ENCODE measurements around the gene TCF7L1. TPM values are rescaled to one million over a fixed set of nuclear protein-coding genes. Genes with fewer than 3 reads are reported as not detected.

The TCF7L1 gene
- total and polyA plus RNA-seq, 9 donors = 5.1 to 53.1 (median 41.3) TPM

DNA sequence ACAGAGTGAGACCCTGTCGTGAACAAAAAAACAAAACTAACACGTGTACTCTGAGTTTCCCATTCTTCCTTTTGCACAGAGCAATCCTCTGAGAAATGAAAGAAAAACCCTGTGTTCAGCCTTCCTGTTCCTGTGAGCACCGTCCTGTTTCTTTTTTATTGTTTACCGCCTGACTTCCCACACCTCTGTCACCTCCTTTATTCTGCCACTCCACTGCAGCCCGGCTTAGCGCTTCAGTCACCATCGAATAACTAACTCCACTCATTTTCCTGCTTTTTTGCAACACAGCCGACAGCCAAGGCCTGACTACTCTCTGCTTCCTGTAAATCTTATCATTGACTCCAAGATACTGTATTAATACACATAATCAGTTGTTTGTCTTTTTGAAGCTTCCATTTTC lies 153.7 kb downstream of the TCF7L1 start:
- no peak for DNase-seq
- H3K36me3 ChIP-seq (ENCODE audit: control insufficient read depth, insufficient read depth, low read length) = peaks cover 31% of the 10 kb centered on the region
- 53% methylated on average over 7 of the region's 8 CpGs for WGBS (ENCODE audit: insufficient coverage)

DNA sequence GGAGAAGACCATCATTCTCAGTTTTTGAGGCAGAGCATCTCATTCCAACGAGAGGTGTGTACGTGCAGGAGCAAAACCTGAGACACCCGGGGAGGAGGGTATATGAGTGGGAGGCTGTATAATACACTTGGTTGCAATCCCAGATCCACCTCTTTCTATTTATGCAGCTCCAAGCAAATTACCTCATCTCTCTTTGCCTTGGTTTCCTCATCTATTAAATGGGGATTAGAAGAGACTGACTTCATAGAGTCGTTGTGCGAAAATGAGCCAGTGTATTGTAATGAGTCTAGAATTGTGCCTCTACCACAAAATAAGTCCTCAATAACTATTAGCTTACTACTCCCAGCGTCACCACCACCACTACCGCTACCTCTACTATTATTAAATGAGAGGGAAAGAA lies 154.5 kb downstream of the TCF7L1 start:
- H3K36me3 ChIP-seq (ENCODE audit: control insufficient read depth, insufficient read depth, low read length) = peaks cover 33% of the 10 kb centered on the region
- H3K4me1 ChIP-seq (ENCODE audit: control insufficient read depth, insufficient read depth, low read length) = peaks cover 6% of the 10 kb centered on the region
- H3K27me3 ChIP-seq (ENCODE audit: control insufficient read depth, insufficient read depth, low read length) = no peaks in the 10 kb centered on the region
- H3K4me3 ChIP-seq (ENCODE audit: low read length) = no peak overlapping the region
- no peaks in the 10 kb centered on the region for H3K9me3 ChIP-seq (replicated peaks; ENCODE audit: control insufficient read depth, low read depth, low read length)
- no CpG with 5 or more reads among the region's 7 CpGs for WGBS (ENCODE audit: insufficient coverage)
- DNase-seq = no peak
- H3K27ac ChIP-seq (ENCODE audit: low read length) = no peak overlapping the region

More for the DNA sequence above, 153.7 kb downstream of the TCF7L1 start:
- no peaks in the 10 kb centered on the region for H3K27me3 ChIP-seq (ENCODE audit: control insufficient read depth, insufficient read depth, low read length)
- no peak overlapping the region for H3K4me3 ChIP-seq (ENCODE audit: low read length)
- peaks cover 12% of the 10 kb centered on the region for H3K4me1 ChIP-seq (ENCODE audit: control insufficient read depth, insufficient read depth, low read length)
- H3K9me3 ChIP-seq (replicated peaks; ENCODE audit: control insufficient read depth, low read depth, low read length) = no peaks in the 10 kb centered on the region
- H3K27ac ChIP-seq (ENCODE audit: low read length) = no peak overlapping the region

DNA sequence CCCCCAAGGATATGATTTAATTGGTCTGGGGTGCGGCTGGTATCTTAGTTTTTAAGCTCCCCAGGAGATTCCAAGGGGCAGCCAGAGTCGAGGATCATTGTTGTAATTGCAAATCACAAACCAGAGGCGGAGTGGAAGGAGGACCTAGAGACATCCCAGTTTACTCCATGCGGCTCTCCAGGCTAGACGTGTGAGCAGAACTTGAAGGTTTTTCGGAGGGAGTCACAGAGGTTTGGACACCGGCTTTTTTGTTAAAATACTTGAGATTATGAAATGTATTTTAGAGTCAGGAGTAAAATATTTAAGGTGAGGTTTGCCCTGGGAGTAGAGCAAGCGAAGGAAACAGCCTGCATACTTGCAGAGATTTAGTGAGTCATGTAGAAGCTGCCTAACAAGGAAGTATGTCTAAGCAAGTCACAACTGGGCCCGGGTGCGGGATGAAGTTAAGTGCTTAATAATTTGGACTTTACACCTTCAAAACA lies 155.1 kb downstream of the TCF7L1 start:
- no peak for DNase-seq
- Histone ChIP-seq H3K9me3 (replicated peaks; ENCODE audit: control insufficient read depth, low read depth, low read length) (no peaks in the 10 kb centered on the region), H3K27ac (ENCODE audit: low read length) (no peak overlapping the region), H3K36me3 (ENCODE audit: control insufficient read depth, insufficient read depth, low read length) (peaks cover 34% of the 10 kb centered on the region), H3K4me1 (ENCODE audit: control insufficient read depth, insufficient read depth, low read length) (peaks cover 6% of the 10 kb centered on the region), H3K4me3 (ENCODE audit: low read length) (no peak overlapping the region), H3K27me3 (ENCODE audit: control insufficient read depth, insufficient read depth, low read length) (no peaks in the 10 kb centered on the region)
- 60% methylated on average over 8 of the region's 10 CpGs for WGBS (ENCODE audit: insufficient coverage)

DNA sequence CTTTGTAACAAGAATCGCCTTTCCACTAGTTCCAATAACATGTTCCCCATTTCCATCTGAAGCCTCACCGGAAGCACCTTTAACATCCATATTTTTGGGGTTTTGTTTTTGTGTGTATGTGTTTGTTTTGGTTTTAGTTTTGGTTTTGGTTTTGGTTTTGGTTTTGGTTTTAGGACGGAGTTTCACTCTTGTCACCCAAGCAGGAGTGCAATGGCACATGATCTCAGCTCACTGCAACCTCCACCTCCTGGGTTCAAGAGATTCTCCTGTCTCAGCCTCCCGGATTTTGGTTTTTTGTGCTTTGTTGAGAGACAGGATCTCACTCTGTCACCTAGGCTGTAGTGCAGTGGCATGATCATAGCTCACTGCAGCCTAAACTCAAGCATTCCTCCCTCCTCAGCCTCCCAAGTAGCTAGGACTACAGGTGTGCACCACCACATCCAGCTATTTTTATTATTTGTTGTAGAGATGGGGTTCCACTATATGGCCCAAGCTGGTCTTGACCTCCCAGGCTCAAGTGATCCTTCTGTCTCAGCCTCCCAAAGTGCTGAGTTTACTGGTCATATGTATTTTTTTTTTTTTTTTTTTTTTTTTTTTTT lies 158.3 kb downstream of the TCF7L1 start:
- peaks cover 27% of the 10 kb centered on the region for H3K36me3 ChIP-seq (ENCODE audit: control insufficient read depth, insufficient read depth, low read length)
- peaks cover 4% of the 10 kb centered on the region for H3K4me1 ChIP-seq (ENCODE audit: control insufficient read depth, insufficient read depth, low read length)
- H3K27ac ChIP-seq (ENCODE audit: low read length) = no peak overlapping the region
- no peaks in the 10 kb centered on the region for H3K27me3 ChIP-seq (ENCODE audit: control insufficient read depth, insufficient read depth, low read length)
- H3K4me3 ChIP-seq (ENCODE audit: low read length) = no peak overlapping the region
- DNase-seq = no peak
- no peaks in the 10 kb centered on the region for H3K9me3 ChIP-seq (replicated peaks; ENCODE audit: control insufficient read depth, low read depth, low read length)
- WGBS (ENCODE audit: insufficient coverage) = no CpG with 5 or more reads among the region's 4 CpGs

DNA sequence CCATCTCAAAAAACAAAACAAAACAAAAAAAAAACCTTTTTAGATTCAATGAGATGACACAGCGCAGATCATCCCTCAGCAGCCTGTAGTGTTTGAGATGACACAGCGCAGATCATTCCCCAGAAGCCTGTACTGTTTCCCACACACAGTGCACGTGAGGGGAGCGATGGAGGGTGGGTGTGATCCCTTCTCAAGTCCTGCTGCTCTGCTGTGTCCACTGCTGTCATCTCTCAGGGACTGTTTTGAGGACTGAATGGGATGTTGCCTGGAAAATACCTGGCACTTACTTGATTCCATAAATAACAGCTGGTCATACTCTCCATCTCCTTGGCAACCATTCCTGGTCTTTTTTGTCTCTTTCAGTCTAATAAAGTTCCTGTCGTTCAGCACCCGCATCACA lies 168.9 kb downstream of the TCF7L1 start:
- H3K4me3 ChIP-seq (ENCODE audit: low read length) = no peak overlapping the region
- DNase-seq = peak; percentile 55
- H3K36me3 ChIP-seq (ENCODE audit: control insufficient read depth, insufficient read depth, low read length) = peaks cover 50% of the 10 kb centered on the region
- H3K4me1 ChIP-seq (ENCODE audit: control insufficient read depth, insufficient read depth, low read length) = peaks cover 5% of the 10 kb centered on the region
- no peak overlapping the region for H3K27ac ChIP-seq (ENCODE audit: low read length)
- no peaks in the 10 kb centered on the region for H3K27me3 ChIP-seq (ENCODE audit: control insufficient read depth, insufficient read depth, low read length)
- no peaks in the 10 kb centered on the region for H3K9me3 ChIP-seq (replicated peaks; ENCODE audit: control insufficient read depth, low read depth, low read length)
- 38% methylated on average over 2 of the region's 6 CpGs for WGBS (ENCODE audit: insufficient coverage)

DNA sequence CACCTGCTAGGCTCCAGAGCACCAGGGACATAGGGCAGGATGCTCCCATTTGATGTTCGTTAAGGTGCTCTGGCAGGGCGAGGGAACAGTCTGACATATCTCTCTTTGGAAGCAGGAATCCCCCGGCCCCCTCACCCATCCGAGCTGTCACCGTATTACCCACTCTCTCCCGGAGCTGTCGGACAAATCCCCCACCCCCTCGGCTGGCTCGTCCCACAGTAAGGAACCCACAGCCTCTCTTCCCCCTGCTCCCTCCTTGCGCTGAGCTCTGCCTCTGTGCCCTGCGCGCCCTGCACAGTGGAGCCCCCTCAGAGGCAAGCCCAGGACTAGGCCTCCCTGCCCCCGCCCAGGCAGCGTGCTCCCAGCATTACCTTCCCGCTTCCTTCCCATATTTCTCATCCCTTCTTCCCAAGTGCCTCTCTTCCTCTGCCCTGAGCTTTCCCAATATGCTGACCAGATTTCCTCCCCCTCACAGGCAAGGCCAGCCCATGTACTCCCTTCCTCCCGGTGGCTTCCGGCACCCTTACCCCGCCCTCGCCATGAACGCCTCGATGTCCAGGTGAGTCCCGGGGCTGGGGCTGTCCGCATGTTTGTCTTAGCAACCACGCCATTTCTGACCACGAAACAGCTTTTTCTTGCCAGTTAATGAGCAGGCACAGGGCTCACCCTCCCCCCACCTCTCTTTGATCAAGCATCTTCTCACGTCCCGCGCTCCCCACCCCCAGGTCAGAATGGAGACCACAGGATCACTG lies 170.8 kb downstream of the TCF7L1 start:
- Histone ChIP-seq H3K4me1 (ENCODE audit: control insufficient read depth, insufficient read depth, low read length) (peaks cover 9% of the 10 kb centered on the region), H3K27me3 (ENCODE audit: control insufficient read depth, insufficient read depth, low read length) (no peaks in the 10 kb centered on the region), H3K4me3 (ENCODE audit: low read length) (no peak overlapping the region), H3K9me3 (replicated peaks; ENCODE audit: control insufficient read depth, low read depth, low read length) (no peaks in the 10 kb centered on the region), H3K27ac (ENCODE audit: low read length) (no peak overlapping the region), H3K36me3 (ENCODE audit: control insufficient read depth, insufficient read depth, low read length) (peaks cover 61% of the 10 kb centered on the region)
- 85% methylated on average over 28 of the region's 28 CpGs for WGBS (ENCODE audit: insufficient coverage)
- no peak for DNase-seq

DNA sequence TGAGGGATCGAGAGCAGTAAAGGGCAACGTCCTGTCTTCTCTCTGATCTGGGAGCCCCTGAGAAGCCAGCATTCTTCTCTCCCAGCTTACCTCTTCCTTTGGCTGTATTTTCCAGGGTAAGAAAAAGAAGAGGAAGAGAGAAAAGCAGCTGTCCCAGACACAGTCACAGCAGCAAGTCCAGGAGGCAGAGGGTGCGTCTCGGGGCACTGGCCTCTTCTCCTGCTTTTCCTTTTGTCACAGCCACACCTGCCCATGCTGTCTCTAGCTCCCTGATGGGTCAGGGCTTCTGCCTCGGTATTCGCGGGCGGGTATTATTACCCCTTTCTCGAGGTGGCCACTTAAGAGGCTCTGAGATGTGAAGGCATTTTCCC lies 174.3 kb downstream of the TCF7L1 start:
- Histone ChIP-seq H3K27me3 (ENCODE audit: control insufficient read depth, insufficient read depth, low read length) (no peaks in the 10 kb centered on the region), H3K36me3 (ENCODE audit: control insufficient read depth, insufficient read depth, low read length) (peaks cover 60% of the 10 kb centered on the region), H3K4me1 (ENCODE audit: control insufficient read depth, insufficient read depth, low read length) (peaks cover 21% of the 10 kb centered on the region), H3K9me3 (replicated peaks; ENCODE audit: control insufficient read depth, low read depth, low read length) (no peaks in the 10 kb centered on the region), H3K4me3 (ENCODE audit: low read length) (no peak overlapping the region), H3K27ac (ENCODE audit: low read length) (peak overlapping the region; percentile 15)
- no peak for DNase-seq
- WGBS (ENCODE audit: insufficient coverage) = no CpG with 5 or more reads among the region's 9 CpGs

DNA sequence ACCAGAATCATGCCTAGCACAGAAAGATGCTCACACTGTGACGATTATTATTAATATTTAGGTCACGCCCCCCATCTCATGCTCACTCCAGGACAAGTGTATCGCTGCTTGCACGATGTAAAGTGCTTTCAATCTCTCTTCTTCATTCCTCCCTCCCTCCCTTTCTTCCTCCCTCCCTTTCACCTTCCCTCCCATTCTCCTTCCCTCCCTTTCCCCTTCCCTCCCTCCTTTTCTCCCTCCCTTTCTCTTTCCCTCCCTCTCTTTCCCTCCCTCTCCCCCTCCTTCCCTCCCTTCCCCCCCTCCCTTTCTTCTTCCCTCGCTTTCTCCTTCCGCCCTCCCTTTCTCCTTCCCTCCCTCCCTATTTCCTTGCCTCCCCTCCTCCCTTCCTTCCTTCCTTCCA lies 175.0 kb downstream of the TCF7L1 start:
- H3K36me3 ChIP-seq (ENCODE audit: control insufficient read depth, insufficient read depth, low read length) = peaks cover 54% of the 10 kb centered on the region
- no peak for DNase-seq
- no peak overlapping the region for H3K27ac ChIP-seq (ENCODE audit: low read length)

DNA sequence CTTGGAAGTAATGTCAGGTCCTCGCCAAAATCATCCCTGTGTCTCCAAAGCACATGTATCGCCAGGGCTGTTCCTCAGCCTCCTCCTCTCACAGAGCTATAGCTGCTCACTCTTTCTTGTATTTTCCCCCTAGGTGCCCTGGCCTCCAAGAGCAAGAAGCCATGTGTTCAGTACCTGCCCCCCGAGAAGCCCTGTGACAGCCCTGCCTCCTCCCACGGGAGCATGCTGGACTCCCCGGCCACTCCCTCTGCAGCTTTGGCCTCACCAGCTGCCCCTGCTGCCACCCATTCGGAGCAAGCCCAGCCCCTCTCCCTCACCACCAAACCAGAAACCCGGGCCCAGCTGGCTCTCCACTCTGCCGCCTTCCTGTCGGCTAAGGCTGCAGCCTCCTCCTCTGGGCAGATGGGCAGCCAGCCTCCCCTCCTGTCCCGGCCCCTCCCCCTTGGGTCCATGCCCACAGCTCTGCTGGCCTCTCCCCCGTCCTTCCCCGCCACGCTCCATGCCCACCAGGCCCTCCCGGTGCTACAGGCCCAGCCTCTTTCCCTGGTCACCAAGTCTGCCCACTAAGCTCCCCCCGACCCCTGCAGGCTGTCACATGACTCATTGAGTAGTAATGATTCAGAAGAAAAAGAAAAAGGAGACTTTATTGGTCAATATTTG lies 175.8 kb downstream of the TCF7L1 start:
- Histone ChIP-seq H3K4me3 (ENCODE audit: low read length) (no peak overlapping the region), H3K9me3 (replicated peaks; ENCODE audit: control insufficient read depth, low read depth, low read length) (no peaks in the 10 kb centered on the region), H3K36me3 (ENCODE audit: control insufficient read depth, insufficient read depth, low read length) (peaks cover 46% of the 10 kb centered on the region), H3K27ac (ENCODE audit: low read length) (peak overlapping the region; percentile 55), H3K27me3 (ENCODE audit: control insufficient read depth, insufficient read depth, low read length) (no peaks in the 10 kb centered on the region), H3K4me1 (ENCODE audit: control insufficient read depth, insufficient read depth, low read length) (peaks cover 21% of the 10 kb centered on the region)
- WGBS (ENCODE audit: insufficient coverage) = 24% methylated on average over 13 of the region's 15 CpGs
- peak; percentile 79 for DNase-seq

More for the DNA sequence above, 175.0 kb downstream of the TCF7L1 start:
- Histone ChIP-seq H3K4me1 (ENCODE audit: control insufficient read depth, insufficient read depth, low read length) (peaks cover 21% of the 10 kb centered on the region), H3K9me3 (replicated peaks; ENCODE audit: control insufficient read depth, low read depth, low read length) (no peaks in the 10 kb centered on the region), H3K27me3 (ENCODE audit: control insufficient read depth, insufficient read depth, low read length) (no peaks in the 10 kb centered on the region), H3K4me3 (ENCODE audit: low read length) (no peak overlapping the region)
- 65% methylated on average over 5 of the region's 6 CpGs for WGBS (ENCODE audit: insufficient coverage)

DNA sequence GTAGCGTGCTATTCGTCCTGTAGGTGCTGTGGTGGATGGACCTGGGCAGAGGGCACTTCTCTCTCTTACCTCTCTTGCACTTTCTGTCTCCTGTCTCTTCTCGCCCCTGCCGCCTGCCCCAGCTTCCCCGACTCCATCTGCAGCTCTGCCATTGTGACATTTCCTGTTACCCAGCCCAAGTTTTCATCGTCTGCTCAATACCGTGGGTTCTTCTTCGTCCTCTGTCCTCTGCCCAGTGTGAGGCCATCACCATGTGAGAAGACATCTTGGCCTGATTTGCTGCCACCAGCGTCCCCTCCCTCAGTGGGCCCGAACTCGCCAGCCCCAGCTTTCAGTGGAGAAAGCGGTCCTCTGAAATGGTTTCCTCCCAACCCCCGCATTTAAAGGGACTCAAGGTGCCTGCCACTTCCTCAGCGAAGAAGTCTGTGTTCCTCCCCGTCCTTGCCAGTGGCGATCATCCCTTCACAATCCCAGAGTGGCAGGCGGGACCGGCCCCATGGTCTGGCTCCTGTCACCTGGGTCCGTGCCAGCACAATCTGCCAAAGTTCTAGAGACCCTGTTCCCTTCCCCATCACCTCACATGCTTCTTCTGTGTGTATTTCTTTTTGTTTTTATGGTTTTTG lies 176.6 kb downstream of the TCF7L1 start:
- no peak overlapping the region for H3K4me3 ChIP-seq (ENCODE audit: low read length)
- peak overlapping the region; percentile 49 for H3K27ac ChIP-seq (ENCODE audit: low read length)
- WGBS (ENCODE audit: insufficient coverage) = 56% methylated on average over 14 of the region's 19 CpGs
- no peak for DNase-seq
- no peaks in the 10 kb centered on the region for H3K9me3 ChIP-seq (replicated peaks; ENCODE audit: control insufficient read depth, low read depth, low read length)
- peaks cover 46% of the 10 kb centered on the region for H3K36me3 ChIP-seq (ENCODE audit: control insufficient read depth, insufficient read depth, low read length)
- H3K4me1 ChIP-seq (ENCODE audit: control insufficient read depth, insufficient read depth, low read length) = peaks cover 21% of the 10 kb centered on the region
- no peaks in the 10 kb centered on the region for H3K27me3 ChIP-seq (ENCODE audit: control insufficient read depth, insufficient read depth, low read length)

Data from muscle of leg (tissue), 11 donors.